Caco-2 (cell line): ENCODE data around the gene DPT. TPM values are rescaled to one million over a fixed set of nuclear protein-coding genes. Genes with fewer than 3 reads are reported as not detected.
A peak's percentile ranks its signal among the peaks of the same experiment; 100 is the strongest.

Source experiments
- BruUV-seq: library from RNA; stranded (reverse); fragments of 400-500 nt; replicated peaks from 2 replicates; lab custom pipeline; 2021; lab: Mats Ljungman, UMichigan
- CTCF ChIA-PET: fragments of 300-600 bp; sonication (Branson Sonifier 250); formaldehyde crosslinking; loops from one replicate; lab custom pipeline; 2022; ENCODE audit warnings: antibody characterized with exemption; lab: Charles Lee
- POLR2A ChIA-PET: fragments of 300-600 bp; sonication (Branson Sonifier 250); formaldehyde crosslinking; loops from one replicate; lab custom pipeline; 2022; ENCODE audit warnings: antibody characterized with exemption; lab: Charles Lee
- DNase-seq, 2 experiments: peaks; one replicate each; pipeline versions ENCODE4 v3.0.0 to v3.0.0-alpha.2; 2020 to 2022
- H3K27me3 ChIP-seq: replicated peaks from 2 replicates; pipeline ENCODE4 v1.6.0; 2011; ENCODE audit warnings: low read length; ENCODE audit not compliant: control insufficient read depth, insufficient read depth
- H3K36me3 ChIP-seq: 2 replicates; pipeline ENCODE4 v1.5.1; 2011; ENCODE audit warnings: low read length; ENCODE audit not compliant: control insufficient read depth, insufficient read depth
- H3K4me1 ChIP-seq: fragments of 250-450 bp; sonication (Bioruptor Pico); 2 replicates; pipeline ENCODE4 v1.5.1; 2020; ENCODE audit warnings: mild to moderate bottlenecking
- H3K4me3 ChIP-seq: 2 replicates; pipeline ENCODE4 v1.5.1; 2011; ENCODE audit warnings: low read depth, mild to moderate bottlenecking, control low read depth, low read length
- H3K9me3 ChIP-seq: fragments of 250-450 bp; sonication (Bioruptor Pico); 2 replicates; pipeline ENCODE4 v1.5.1; 2020; ENCODE audit warnings: mild to moderate bottlenecking, moderate library complexity
- H3K27ac Mint-ChIP-seq: one replicate; pipeline ENCODE4 v1.8.0; 2022; ENCODE audit warnings: mixed read lengths; ENCODE audit not compliant: unreplicated experiment
- H3K27me3 Mint-ChIP-seq: one replicate; pipeline ENCODE4 v1.8.0; 2022; ENCODE audit warnings: mixed read lengths; ENCODE audit not compliant: insufficient read depth, unreplicated experiment
- H3K36me3 Mint-ChIP-seq: one replicate; pipeline ENCODE4 v1.8.0; 2022; ENCODE audit warnings: mild to moderate bottlenecking, mixed read lengths; ENCODE audit not compliant: insufficient read depth, unreplicated experiment
- H3K4me1 Mint-ChIP-seq: one replicate; pipeline ENCODE4 v1.8.0; 2022; ENCODE audit warnings: low read depth, mixed read lengths; ENCODE audit not compliant: unreplicated experiment
- H3K4me3 Mint-ChIP-seq: one replicate; pipeline ENCODE4 v1.8.0; 2022; ENCODE audit warnings: mild to moderate bottlenecking, moderate library complexity, mixed read lengths; ENCODE audit not compliant: unreplicated experiment
- H3K9me3 Mint-ChIP-seq: one replicate; pipeline ENCODE4 v1.8.0; 2022; ENCODE audit warnings: mixed read lengths; ENCODE audit not compliant: unreplicated experiment
- intact Hi-C: fragments of 100-400 bp; cut with micrococcal nuclease; formaldehyde crosslinking; loops from one replicate; pipeline ENCODE4 v1.10.0; 2022; ENCODE audit not compliant: unreplicated experiment
- total RNA-seq: library from RNA; stranded (reverse); gene quantifications from 2 replicates; pipeline ENCODE4 v1.2.3, GENCODE V29; 2022
- TF ChIP-seq, protein P1 (sequence below), 2 experiments: fragments of 200-600 bp in 1 of 2; IDR thresholded peaks; 1 replicate in 1 of 2; 2 replicates in 1 of 2; pipeline versions ENCODE4 v1.5.1 to v1.8.0; 2011 to 2022; ENCODE audit warnings: antibody characterized with exemption in 1 of 2, control low read depth in 1 of 2, inconsistent platforms in 1 of 2, low read depth in 1 of 2, low read length in 1 of 2, mild to moderate bottlenecking in 1 of 2, moderate library complexity in 1 of 2; ENCODE audit not compliant: insufficient read depth in 1 of 2, severe bottlenecking in 1 of 2, unreplicated experiment in 1 of 2

The DPT gene
- total RNA-seq, 1 experiment from 2014 or later: not detected

DNA sequence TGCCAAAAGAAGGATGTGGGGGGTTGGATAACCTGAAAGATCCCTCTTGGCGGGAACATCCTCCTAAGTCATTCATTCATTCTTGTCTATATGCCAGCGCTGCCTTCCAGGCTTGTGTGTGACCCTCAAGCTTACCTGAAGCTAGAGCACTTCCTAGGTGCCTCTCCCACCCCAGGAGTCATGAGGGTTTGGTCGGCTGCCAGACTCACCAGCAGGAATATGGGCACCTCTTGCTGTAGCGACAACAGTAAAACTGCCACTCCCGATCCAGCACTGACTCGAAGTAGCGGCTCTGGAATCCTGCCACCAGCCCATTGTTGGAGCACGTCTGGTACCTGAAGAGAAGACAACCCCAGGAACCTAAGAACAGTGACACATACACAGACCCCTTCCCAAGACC lies 15.0 kb downstream of the DPT start:
- Histone ChIP-seq H3K9me3 (no peaks in the 10 kb centered on the region), H3K27me3 (no peaks in the 10 kb centered on the region), H3K36me3 (no peaks in the 10 kb centered on the region), H3K4me1 (peaks cover 9% of the 10 kb centered on the region), H3K4me3 (no peak overlapping the region)
- Mint-ChIP-seq H3K27ac (no peak overlapping the region), H3K4me3 (no peak overlapping the region), H3K9me3 (no peaks in the 10 kb centered on the region), H3K36me3 (no peaks in the 10 kb centered on the region), H3K27me3 (no peaks in the 10 kb centered on the region), H3K4me1 (peaks cover 1% of the 10 kb centered on the region)
- DNase-seq: no peak
- no TSS peak for BruUV-seq
- intact Hi-C loops: no loop called here
- TF ChIP-seq, protein P1, sequence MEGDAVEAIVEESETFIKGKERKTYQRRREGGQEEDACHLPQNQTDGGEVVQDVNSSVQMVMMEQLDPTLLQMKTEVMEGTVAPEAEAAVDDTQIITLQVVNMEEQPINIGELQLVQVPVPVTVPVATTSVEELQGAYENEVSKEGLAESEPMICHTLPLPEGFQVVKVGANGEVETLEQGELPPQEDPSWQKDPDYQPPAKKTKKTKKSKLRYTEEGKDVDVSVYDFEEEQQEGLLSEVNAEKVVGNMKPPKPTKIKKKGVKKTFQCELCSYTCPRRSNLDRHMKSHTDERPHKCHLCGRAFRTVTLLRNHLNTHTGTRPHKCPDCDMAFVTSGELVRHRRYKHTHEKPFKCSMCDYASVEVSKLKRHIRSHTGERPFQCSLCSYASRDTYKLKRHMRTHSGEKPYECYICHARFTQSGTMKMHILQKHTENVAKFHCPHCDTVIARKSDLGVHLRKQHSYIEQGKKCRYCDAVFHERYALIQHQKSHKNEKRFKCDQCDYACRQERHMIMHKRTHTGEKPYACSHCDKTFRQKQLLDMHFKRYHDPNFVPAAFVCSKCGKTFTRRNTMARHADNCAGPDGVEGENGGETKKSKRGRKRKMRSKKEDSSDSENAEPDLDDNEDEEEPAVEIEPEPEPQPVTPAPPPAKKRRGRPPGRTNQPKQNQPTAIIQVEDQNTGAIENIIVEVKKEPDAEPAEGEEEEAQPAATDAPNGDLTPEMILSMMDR (IDR thresholded peaks at IDR 0.05; ENCODE audit: insufficient read depth in 1 of 2, low read depth in 1 of 2, low read length in 1 of 2, severe bottlenecking in 1 of 2, unreplicated experiment in 1 of 2): no peak
- POLR2A ChIA-PET: no interaction called here
- CTCF ChIA-PET: no interaction called here

DNA sequence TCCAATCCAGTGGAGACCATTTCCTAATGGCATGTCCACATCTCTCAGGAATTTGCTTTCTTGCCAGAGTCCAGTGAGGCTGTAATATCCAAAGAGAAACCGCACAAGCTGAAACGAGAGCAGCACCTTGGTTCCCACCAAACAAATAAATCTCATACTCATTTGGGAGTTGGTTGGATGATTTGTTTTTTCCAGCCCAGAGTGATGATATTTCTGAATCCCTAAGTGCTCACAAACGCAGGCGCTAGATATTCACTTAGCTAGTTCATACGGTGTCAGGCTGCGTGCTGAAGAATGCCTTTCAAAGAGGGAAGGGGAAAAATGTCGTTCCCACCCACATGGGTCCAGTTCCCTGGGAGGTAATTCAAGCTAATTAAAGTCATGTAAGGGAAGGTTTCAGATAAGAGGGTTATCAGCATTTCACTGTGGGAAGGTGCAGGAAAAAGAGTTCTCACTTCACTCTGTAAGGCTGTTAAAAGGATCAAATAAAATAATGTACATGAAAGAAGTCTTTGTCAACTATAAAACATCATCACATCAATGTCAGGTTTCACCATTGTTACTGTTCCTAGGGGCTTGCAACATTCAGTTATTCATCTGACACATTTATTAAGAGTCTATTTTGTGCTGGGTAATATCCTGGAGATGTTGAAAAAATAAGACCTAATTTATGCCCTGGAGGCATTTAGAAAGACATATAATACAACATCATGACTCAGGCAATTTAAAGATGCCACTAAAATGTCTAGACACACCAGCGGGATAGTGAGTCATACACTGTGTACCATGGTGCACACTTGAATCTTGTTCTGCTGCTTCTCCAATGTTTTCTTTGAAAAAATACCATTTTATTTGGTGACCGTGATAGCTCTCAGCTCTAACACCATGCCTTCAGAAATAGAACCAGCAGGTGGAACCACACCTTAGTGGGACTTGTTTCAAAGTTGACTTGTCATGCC lies 19.3 kb downstream of the DPT start:
- no peaks in the 10 kb centered on the region for H3K9me3 Mint-ChIP-seq
- intact Hi-C loops: no loop called here
- no peak for DNase-seq
- Histone ChIP-seq H3K9me3 (no peaks in the 10 kb centered on the region), H3K27me3 (no peaks in the 10 kb centered on the region), H3K36me3 (no peaks in the 10 kb centered on the region), H3K4me1 (peaks cover 15% of the 10 kb centered on the region), H3K4me3 (no peak overlapping the region)
- H3K27me3 Mint-ChIP-seq: no peaks in the 10 kb centered on the region
- no peaks in the 10 kb centered on the region for H3K36me3 Mint-ChIP-seq
- no peak overlapping the region for H3K4me3 Mint-ChIP-seq
- POLR2A ChIA-PET: no interaction called here
- H3K27ac Mint-ChIP-seq: no peak overlapping the region
- TF ChIP-seq, protein P1 (IDR thresholded peaks at IDR 0.05; ENCODE audit: insufficient read depth in 1 of 2, low read depth in 1 of 2, low read length in 1 of 2, severe bottlenecking in 1 of 2, unreplicated experiment in 1 of 2): no peak
- H3K4me1 Mint-ChIP-seq: peaks cover 8% of the 10 kb centered on the region
- CTCF ChIA-PET: interaction anchor here (1.4 kb wide), 1 partner anchor 107 kb away, joined by 4 read pairs; no protein-coding TSS in a partner anchor
- BruUV-seq: no TSS peak

DNA sequence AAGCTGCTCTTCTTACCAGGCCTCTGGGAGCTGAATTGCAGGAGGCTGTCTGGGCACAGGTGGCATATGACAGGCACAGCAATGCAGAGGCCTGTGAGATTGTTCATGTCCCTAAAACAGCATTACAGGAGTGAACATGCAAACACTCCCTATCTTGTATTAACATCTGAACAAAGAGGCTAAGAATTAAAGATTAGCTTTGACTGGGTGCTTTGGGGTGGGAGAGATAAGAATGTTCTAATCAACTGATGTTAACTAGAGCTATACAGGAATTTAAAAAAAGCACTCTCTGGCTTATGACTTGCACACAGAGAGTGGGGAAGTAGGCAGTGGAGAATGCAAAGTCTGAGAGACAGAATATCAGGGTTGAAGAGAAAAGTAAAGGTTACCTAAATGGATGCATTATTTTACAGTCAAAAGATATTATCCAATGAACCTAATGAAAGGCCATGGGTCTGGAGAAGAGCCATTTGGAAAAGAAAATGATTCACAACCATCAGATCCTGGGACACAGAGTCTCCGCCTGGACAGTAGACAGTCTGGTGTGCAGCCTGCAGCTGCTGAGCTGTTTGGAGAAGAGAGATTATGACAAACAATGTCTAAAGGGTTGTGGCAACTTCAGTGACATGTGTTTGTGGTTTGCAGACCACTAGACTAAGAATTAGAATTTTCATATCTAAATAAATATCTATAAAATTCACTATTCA lies 20.2 kb downstream of the DPT start:
- Mint-ChIP-seq H3K4me1 (peaks cover 8% of the 10 kb centered on the region), H3K27ac (peak overlapping the region; percentile 13), H3K36me3 (no peaks in the 10 kb centered on the region), H3K4me3 (no peak overlapping the region), H3K9me3 (no peaks in the 10 kb centered on the region), H3K27me3 (no peaks in the 10 kb centered on the region)
- CTCF ChIA-PET: interaction anchor here (1.4 kb wide), 1 partner anchor 106 kb away, joined by 4 read pairs; no protein-coding TSS in a partner anchor
- DNase-seq: no peak
- no TSS peak for BruUV-seq
- Histone ChIP-seq H3K27me3 (no peaks in the 10 kb centered on the region), H3K9me3 (no peaks in the 10 kb centered on the region), H3K4me1 (peaks cover 15% of the 10 kb centered on the region), H3K4me3 (no peak overlapping the region), H3K36me3 (no peaks in the 10 kb centered on the region)
- intact Hi-C loops: no loop called here
- TF ChIP-seq, protein P1 (IDR thresholded peaks at IDR 0.05; ENCODE audit: insufficient read depth in 1 of 2, low read depth in 1 of 2, low read length in 1 of 2, severe bottlenecking in 1 of 2, unreplicated experiment in 1 of 2): no peak
- POLR2A ChIA-PET: no interaction called here
